Stimulated activated CD8-positive, alpha-beta memory T cell treated with anti-CD3 and anti-CD28 coated beads, Interleukin-15, amount 100 ng/mL, for 4 hours (primary cell): ENCODE results near the gene MECP2.
A peak's percentile ranks its signal among the peaks of the same experiment; 100 is the strongest.
"Not testable (repeated sequence)": the region's sequence is repeated elsewhere in the genome, so short reads cannot be mapped to it uniquely, and the experiment has no call there.

Experiments
- DNase-seq, 2 donors: peaks; one replicate each; pipeline ENCODE4 v3.0.0-alpha.2; 2020; ENCODE audit warnings: low read depth in 2 of 2

Gene MECP2

GRCh38 chrX:154017766-154018517, 79.6 kb downstream of the MECP2 start:
- no peak for DNase-seq

GRCh38 chrX:154016366-154017076, 81.0 kb downstream of the MECP2 start:
- no peak for DNase-seq

- no peak for DNase-seq
Measured at GRCh38 chrX:154015581-154016264, 81.8 kb downstream of the MECP2 start.

GRCh38 chrX:154014429-154015380, 82.8 kb downstream of the MECP2 start:
- DNase-seq = no peak

- DNase-seq = no peak
Measured at GRCh38 chrX:154013614-154014360, 83.7 kb downstream of the MECP2 start.

GRCh38 chrX:154013001-154013421, 84.5 kb downstream of the MECP2 start:
- DNase-seq = no peak

GRCh38 chrX:154012336-154012991, 85.1 kb downstream of the MECP2 start:
- DNase-seq = no peak

GRCh38 chrX:154011376-154012335, 85.9 kb downstream of the MECP2 start:
- DNase-seq = no peak

- no peak for DNase-seq
Measured at GRCh38 chrX:154010330-154011087, 87.0 kb downstream of the MECP2 start.

- DNase-seq = no peak
Measured at GRCh38 chrX:154008521-154008920, 89.0 kb downstream of the MECP2 start.

GRCh38 chrX:154006947-154007346, 90.6 kb downstream of the MECP2 start:
- DNase-seq = no peak

- DNase-seq = no peak
Measured at GRCh38 chrX:154004315-154004714, 93.2 kb downstream of the MECP2 start.

- peak in 1 of 2 donors; percentile 32 for DNase-seq
Measured at GRCh38 chrX:154002215-154002719, 95.2 kb downstream of the MECP2 start.

GRCh38 chrX:154000051-154000450, 97.5 kb downstream of the MECP2 start:
- no peak for DNase-seq

GRCh38 chrX:153999359-154000037, 98.0 kb downstream of the MECP2 start:
- DNase-seq = no peak

- no peak for DNase-seq
Measured at GRCh38 chrX:153995504-153995903, 102.0 kb downstream of the MECP2 start.

- not testable (repeated sequence) for DNase-seq
Measured at GRCh38 chrX:153994398-153994797, 103.1 kb downstream of the MECP2 start.
